ENCODE results near the gene SI.
"Not testable (repeated sequence)": the region's sequence is repeated elsewhere in the genome, so short reads cannot be mapped to it uniquely, and the experiment has no call there.

SI gene

GRCh38 chr3:165078293-165078692 is at the start of gene SI:
Gene SI, minus strand, starts transcription at chr3:165078496. Its CDS starts 2,484 bp downstream, at chr3:165076012.
- no peak for DNase-seq

- no peak for DNase-seq
Measured at GRCh38 chr3:165125836-165126235, 47.5 kb upstream of the SI start.

- no peak for DNase-seq
Measured at GRCh38 chr3:165111401-165111800, 33.1 kb upstream of the SI start.

- no peak for DNase-seq
Measured at GRCh38 chr3:165103616-165104015, 25.3 kb upstream of the SI start.

GRCh38 chr3:165082650-165083049 is 4.4 kb upstream of the SI start:
- DNase-seq: no peak

- no peak for DNase-seq
Measured at GRCh38 chr3:165081183-165081582, 2.9 kb upstream of the SI start.

GRCh38 chr3:165075695-165076094 is 2.6 kb downstream of the SI start:
- DNase-seq: no peak

- DNase-seq: no peak
Measured at GRCh38 chr3:165070682-165071081, 7.6 kb downstream of the SI start.

GRCh38 chr3:165056510-165056909 is 21.8 kb downstream of the SI start:
- DNase-seq: no peak

- no peak for DNase-seq
Measured at GRCh38 chr3:165040186-165040585, 38.1 kb downstream of the SI start.

GRCh38 chr3:165011557-165011956 is 66.7 kb downstream of the SI start:
- no peak for DNase-seq

- no peak for DNase-seq
Measured at GRCh38 chr3:164984947-164985346, 93.3 kb downstream of the SI start.

GRCh38 chr3:164962610-164963009 is 115.7 kb downstream of the SI start:
- DNase-seq: no peak

- no peak for DNase-seq
Measured at GRCh38 chr3:164952966-164953365, 125.3 kb downstream of the SI start.

GRCh38 chr3:164951403-164951802 is 126.9 kb downstream of the SI start:
- DNase-seq: not testable (repeated sequence)

- DNase-seq: no peak
Measured at GRCh38 chr3:164940745-164941144, 137.6 kb downstream of the SI start.

- DNase-seq: no peak
Measured at GRCh38 chr3:164929642-164930041, 148.7 kb downstream of the SI start.
